ENCODE measurements around the gene STIM2.
A peak's percentile ranks its signal among the peaks of the same experiment; 100 is the strongest.

The STIM2 gene

GRCh38 chr4:26830701-26831100 lies 29.9 kb upstream of the STIM2 start:
- ChIA-PET POLR2A (ENCODE audit: low non-redundant PET) (no interaction called here), CTCF (interaction anchor here (0.6 kb wide), 1 partner anchor 1216 kb away, joined by 3 read pairs; no protein-coding TSS in a partner anchor)
- no peak for DNase-seq (ENCODE audit: low spot score)
- TF ChIP-seq CTCF (conservative IDR thresholded peaks at IDR 0.05; ENCODE audit: low read depth) = no peak
- no peak overlapping the region for H3K27ac ChIP-seq

- no peak for DNase-seq (ENCODE audit: low spot score)
- ChIA-PET POLR2A (ENCODE audit: low non-redundant PET) (no interaction called here), CTCF (no interaction called here)
- TF ChIP-seq CTCF (conservative IDR thresholded peaks at IDR 0.05; ENCODE audit: low read depth) = no peak
- H3K27ac ChIP-seq = no peak overlapping the region
Observed at GRCh38 chr4:26836539-26836938, 24.1 kb upstream of the STIM2 start.

GRCh38 chr4:26837993-26838842 lies 22.4 kb upstream of the STIM2 start:
- no peak overlapping the region for H3K27ac ChIP-seq
- TF ChIP-seq CTCF (conservative IDR thresholded peaks at IDR 0.05; ENCODE audit: low read depth) = no peak
- no peak for DNase-seq (ENCODE audit: low spot score)
- ChIA-PET CTCF (interaction anchor here (0.7 kb wide), 1 partner anchor 21 kb away, joined by 5 read pairs; no protein-coding TSS in a partner anchor), POLR2A (ENCODE audit: low non-redundant PET) (no interaction called here)

- POLR2A ChIA-PET (ENCODE audit: low non-redundant PET) = no interaction called here
- no peak for TF ChIP-seq CTCF (conservative IDR thresholded peaks at IDR 0.05; ENCODE audit: low read depth)
- CTCF ChIA-PET = interaction anchor here (0.7 kb wide), 1 partner anchor 20 kb away, joined by 5 read pairs; no protein-coding TSS in a partner anchor
- H3K27ac ChIP-seq = no peak overlapping the region
- DNase-seq (ENCODE audit: low spot score) = no peak
Observed at GRCh38 chr4:26839016-26839415, 21.6 kb upstream of the STIM2 start.

- POLR2A ChIA-PET (ENCODE audit: low non-redundant PET) = no interaction called here
Observed at GRCh38 chr4:26839534-26839951, 21.1 kb upstream of the STIM2 start.

GRCh38 chr4:26840786-26841185 lies 19.9 kb upstream of the STIM2 start:
- ChIA-PET CTCF (interaction anchor here (0.7 kb wide), 1 partner anchor 280 kb away, joined by 4 read pairs; no protein-coding TSS in a partner anchor), POLR2A (ENCODE audit: low non-redundant PET) (no interaction called here)
- DNase-seq (ENCODE audit: low spot score) = no peak
- no peak overlapping the region for H3K27ac ChIP-seq
- no peak for TF ChIP-seq CTCF (conservative IDR thresholded peaks at IDR 0.05; ENCODE audit: low read depth)

More at GRCh38 chr4:26839534-26839951, 21.1 kb upstream of the STIM2 start:
- no peak overlapping the region for H3K27ac ChIP-seq
- CTCF ChIA-PET = no interaction called here
- TF ChIP-seq CTCF (conservative IDR thresholded peaks at IDR 0.05; ENCODE audit: low read depth) = no peak
- DNase-seq (ENCODE audit: low spot score) = peak; percentile 19

All from RWPE1 (cell line).